H1 (cell line): ENCODE data around the gene TET1. TPM values are rescaled to one million over a fixed set of nuclear protein-coding genes. Genes with fewer than 3 reads are reported as not detected.
"Not testable (repeated sequence)": the region's sequence is repeated elsewhere in the genome, so short reads cannot be mapped to it uniquely, and the experiment has no call there.

ENCODE experiments used
- CTCF ChIA-PET: fragments of 300-600 bp; sonication (Branson Sonifier 250); formaldehyde crosslinking; loops from one replicate; lab custom pipeline; 2021; ENCODE audit not compliant: partially characterized antibody; lab: Charles Lee
- POLR2A ChIA-PET: fragments of 300-600 bp; sonication (Branson Sonifier 250); formaldehyde crosslinking; loops from one replicate; lab custom pipeline; 2021; ENCODE audit warnings: inconsistent platforms; ENCODE audit not compliant: partially characterized antibody; lab: Charles Lee
- DNase-seq, 2 experiments: peaks; one replicate each; pipeline versions ENCODE4 v3.0.0 to v3.0.0-alpha.2; 2010 to 2022; ENCODE audit warnings: low spot score in 2 of 2, low read depth in 1 of 2, mixed read lengths in 1 of 2
- FAIRE-seq: peaks from 2 replicates; lab custom pipeline; 2011; peaks lifted over from hg19 to GRCh38; lab: Jason Lieb, UNC
- H2AFZ ChIP-seq: 2 replicates; pipeline ENCODE4 v1.8.1; 2012; ENCODE audit warnings: low read length, inconsistent platforms
- H2AK5ac ChIP-seq: 2 replicates; pipeline ENCODE4 v1.6.1; 2013; ENCODE audit warnings: low read depth, low read length
- H2BK120ac ChIP-seq: replicated peaks from 2 replicates; pipeline ENCODE3; 2013; ENCODE audit warnings: low read depth, low read length, inconsistent platforms
- H2BK12ac ChIP-seq: 2 replicates; pipeline ENCODE4 v1.6.1; 2013; ENCODE audit warnings: low read depth, low read length
- H2BK15ac ChIP-seq: 2 replicates; pipeline ENCODE4 v1.6.1; 2013; ENCODE audit warnings: low read length
- H2BK20ac ChIP-seq: 2 replicates; pipeline ENCODE4 v1.6.1; 2013; ENCODE audit warnings: low read length
- H2BK5ac ChIP-seq: 2 replicates; pipeline ENCODE4 v1.6.1; 2013; ENCODE audit warnings: low read depth, low read length
- H3K14ac ChIP-seq: 2 replicates; pipeline ENCODE4 v1.6.1; 2013; ENCODE audit warnings: inconsistent platforms; ENCODE audit not compliant: insufficient read length
- H3K18ac ChIP-seq: 2 replicates; pipeline ENCODE4 v1.6.1; 2013; ENCODE audit warnings: low read length; ENCODE audit errors: extremely low read depth
- H3K23ac ChIP-seq: 2 replicates; pipeline ENCODE4 v1.6.1; 2013; ENCODE audit warnings: inconsistent platforms; ENCODE audit not compliant: insufficient read length
- H3K23me2 ChIP-seq: 2 replicates; pipeline ENCODE4 v1.6.1; 2013; ENCODE audit warnings: low read depth, low read length
- H3K27ac ChIP-seq: 2 replicates; pipeline ENCODE4 v1.6.1; 2011; ENCODE audit warnings: low read depth, low read length, inconsistent platforms
- H3K27me3 ChIP-seq, 4 experiments: replicated peaks in 1 of 4; 1 replicate in 1 of 4; 2 replicates in 3 of 4; pipeline versions ENCODE4 v1.6.1 to v1.8.1; 2011 to 2013; ENCODE audit warnings: low read length in 3 of 4, mild to moderate bottlenecking in 3 of 4, inconsistent platforms in 2 of 4, mixed read lengths in 2 of 4, moderate library complexity in 1 of 4; ENCODE audit not compliant: control insufficient read depth in 3 of 4, insufficient read depth in 3 of 4; ENCODE audit errors: extremely low read depth in 1 of 4
- H3K36me3 ChIP-seq, 4 experiments: 2 replicates each; pipeline versions ENCODE4 v1.6.1 to v1.8.1; 2011 to 2013; ENCODE audit warnings: mild to moderate bottlenecking in 4 of 4, low read length in 3 of 4, moderate library complexity in 2 of 4, control low read depth in 1 of 4, inconsistent platforms in 1 of 4; ENCODE audit not compliant: insufficient read depth in 4 of 4, control insufficient read depth in 2 of 4
- H3K4ac ChIP-seq: replicated peaks from 2 replicates; pipeline ENCODE3; 2013; ENCODE audit warnings: low read length, low read depth, mixed read lengths, inconsistent platforms; ENCODE audit not compliant: insufficient read length
- H3K4me1 ChIP-seq, 4 experiments: replicated peaks in 1 of 4; 1 replicate in 1 of 4; 2 replicates in 3 of 4; pipeline versions ENCODE4 v1.6.1 to v1.8.1; 2011 to 2013; ENCODE audit warnings: low read length in 3 of 4, inconsistent platforms in 2 of 4, mixed read lengths in 1 of 4; ENCODE audit not compliant: insufficient read depth in 4 of 4, control insufficient read depth in 3 of 4
- H3K4me2 ChIP-seq, 2 experiments: 2 replicates each; pipeline versions ENCODE4 v1.6.1 to v1.8.1; 2011 to 2013; ENCODE audit warnings: low read depth in 2 of 2, low read length in 2 of 2, control low read depth in 1 of 2, inconsistent platforms in 1 of 2, mild to moderate bottlenecking in 1 of 2; ENCODE audit not compliant: insufficient read depth in 1 of 2
- H3K4me3 ChIP-seq, 4 experiments: fragments of 200-600, 300-600 bp in 1 of 4; sonication (generic), shearing (Covaris generic), sonication (Bioruptor Twin) in 1 of 4; 2 replicates each; pipeline versions ENCODE4 v1.5.1 to v1.8.1; 2011 to 2016; ENCODE audit warnings: low read length in 4 of 4, low read depth in 3 of 4, control low read depth in 2 of 4, inconsistent platforms in 2 of 4, mild to moderate bottlenecking in 2 of 4, mixed read lengths in 1 of 4, moderate library complexity in 1 of 4; ENCODE audit not compliant: insufficient read depth in 2 of 4; ENCODE audit errors: extremely low read depth in 1 of 4
- H3K56ac ChIP-seq: replicated peaks from 2 replicates; pipeline ENCODE3; 2013; ENCODE audit warnings: low read depth, mild to moderate bottlenecking, mixed read lengths, low read length, inconsistent platforms; ENCODE audit not compliant: insufficient read length
- H3K79me1 ChIP-seq: 2 replicates; pipeline ENCODE4 v1.6.1; 2013; ENCODE audit warnings: low read depth, low read length, control low read depth
- H3K79me2 ChIP-seq, 2 experiments: 2 replicates each; pipeline versions ENCODE4 v1.6.1 to v1.8.1; 2012 to 2013; ENCODE audit warnings: low read length in 2 of 2, mild to moderate bottlenecking in 2 of 2, inconsistent platforms in 1 of 2; ENCODE audit not compliant: insufficient read depth in 2 of 2, control insufficient read depth in 1 of 2
- H3K9ac ChIP-seq, 4 experiments: replicated peaks in 1 of 4; 1 replicate in 1 of 4; 2 replicates in 3 of 4; pipeline versions ENCODE4 v1.6.1 to v1.8.1; 2011 to 2013; ENCODE audit warnings: low read depth in 3 of 4, low read length in 3 of 4, control low read depth in 2 of 4, mild to moderate bottlenecking in 2 of 4, moderate library complexity in 2 of 4, inconsistent platforms in 1 of 4; ENCODE audit errors: extremely low read depth in 1 of 4
- H3K9me3 ChIP-seq, 2 experiments: 2 replicates each; pipeline versions ENCODE4 v1.6.1 to v1.8.1; 2012 to 2013; ENCODE audit warnings: mild to moderate bottlenecking in 2 of 2, moderate library complexity in 2 of 2, control low read depth in 1 of 2, inconsistent platforms in 1 of 2, low read depth in 1 of 2, low read length in 1 of 2, mixed read lengths in 1 of 2; ENCODE audit not compliant: insufficient read depth in 2 of 2
- H4K20me1 ChIP-seq, 2 experiments: replicated peaks in 1 of 2; 2 replicates each; pipeline versions ENCODE3 to v1.8.1; 2011 to 2013; ENCODE audit warnings: inconsistent platforms in 2 of 2, low read length in 2 of 2, mild to moderate bottlenecking in 1 of 2; ENCODE audit not compliant: insufficient read depth in 2 of 2, control insufficient read depth in 1 of 2
- H4K5ac ChIP-seq: 2 replicates; pipeline ENCODE4 v1.6.1; 2013; ENCODE audit warnings: low read length, low read depth, mixed read lengths, inconsistent platforms; ENCODE audit not compliant: insufficient read length
- H4K8ac ChIP-seq: 2 replicates; pipeline ENCODE4 v1.8.0; 2013; ENCODE audit warnings: mild to moderate bottlenecking, moderate library complexity, low read length, inconsistent platforms; ENCODE audit not compliant: insufficient read depth; ENCODE audit errors: extremely low read depth
- H4K91ac ChIP-seq: replicated peaks from 2 replicates; pipeline ENCODE3; 2013; ENCODE audit warnings: low read length, mixed read lengths, inconsistent platforms; ENCODE audit not compliant: insufficient read length
- WGBS, 2 experiments: shearing (Covaris generic) in 1 of 2; methylation state at CpG; one replicate each; pipeline versions ENCODE4 v1.1.6 to v1.1.7; 2013 to 2015; ENCODE audit warnings: low lambda C conversion rate in 2 of 2, mixed read lengths in 2 of 2, inconsistent platforms in 1 of 2, low coverage in 1 of 2, missing lambda C conversion rate in 1 of 2; ENCODE audit not compliant: insufficient replicate concordance in 2 of 2, insufficient coverage in 1 of 2, insufficient read length in 1 of 2; ENCODE audit errors: extremely low coverage in 1 of 2, missing lambda C conversion rate in 1 of 2; 5-methylcytosine and 5-hydroxymethylcytosine counted together
- polyA plus RNA-seq, 7 experiments: library from polyadenylated mRNA; depleted of rRNA in 3 of 7; stranded (reverse) in 5 of 7; unstranded in 2 of 7; fragments of >200 nt in 5 of 7; fragments of 200-250 nt in 2 of 7; gene quantifications; 1 replicate in 5 of 7; 2 replicates in 1 of 7; 4 replicates in 1 of 7; pipeline versions ENCODE4 v1.2.1 to v1.2.3, GENCODE V29; 2011 to 2013; ENCODE audit warnings: missing spikeins in 2 of 7, mixed read lengths in 2 of 7
- total RNA-seq: library from RNA; stranded (reverse); fragmentation: NEBNext Ultra II Directional; extraction: Animal tissue kit (Norgen Biotek cat#: 25700); gene quantifications from 2 replicates; pipeline ENCODE4 v1.2.1, GENCODE V29; 2021

Gene TET1
- total and polyA plus RNA-seq, 2 of the 8 experiments (the other 6 are each of a cell fraction or from before 2014, with no cell fraction given): 15.2 to 69.3 TPM

DNA sequence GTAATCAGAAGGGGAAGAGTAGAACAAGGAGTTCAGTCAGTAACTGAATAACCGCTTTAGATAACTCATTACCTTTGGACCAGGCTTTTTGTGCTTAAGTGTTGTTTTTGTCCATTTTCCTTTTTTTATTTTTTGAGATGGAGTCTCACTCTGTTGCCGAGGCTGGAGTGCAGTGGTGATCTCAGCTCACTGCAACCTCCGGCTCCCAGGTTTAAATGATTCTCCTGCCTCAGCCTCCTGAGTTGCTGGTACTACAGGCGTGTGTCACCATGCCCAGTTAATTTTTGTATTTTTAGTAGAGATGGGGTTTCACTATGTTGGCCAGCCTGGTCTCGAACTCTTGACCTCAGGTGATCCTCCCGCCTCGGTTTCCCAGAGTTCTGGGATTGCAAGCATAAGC is 175.6 kb downstream of the TET1 start:
- not testable (repeated sequence) for H2AFZ ChIP-seq, H3K4me3 ChIP-seq, H4K20me1 ChIP-seq, H3K4me2 ChIP-seq, H3K14ac ChIP-seq, H4K5ac ChIP-seq, H2BK120ac ChIP-seq, H2BK15ac ChIP-seq, H3K27ac ChIP-seq, H3K23ac ChIP-seq, H4K8ac ChIP-seq, H2AK5ac ChIP-seq, H3K4me1 ChIP-seq, H3K9me3 ChIP-seq, H3K23me2 ChIP-seq, H3K79me1 ChIP-seq, H4K91ac ChIP-seq, DNase-seq, H3K56ac ChIP-seq, H3K4ac ChIP-seq, H3K27me3 ChIP-seq, FAIRE-seq, H2BK12ac ChIP-seq, H2BK5ac ChIP-seq, H3K9ac ChIP-seq, H3K18ac ChIP-seq, H2BK20ac ChIP-seq
- POLR2A ChIA-PET: interaction anchor here (0.8 to 2.4 kb wide), 5 partner anchors 8 to 20 kb away, joined by 3 to 10 read pairs (median 5); no protein-coding TSS in a partner anchor
- peaks cover 0 to 49% of the 10 kb centered on the region in 2 experiments; a peak in 2 of 4 replicates for H3K79me2 ChIP-seq
- CTCF ChIA-PET: interaction anchor here (1.0 kb wide), 1 partner anchor 9 kb away, joined by 3 read pairs; no protein-coding TSS in a partner anchor
- peaks cover 26 to 99% (median 65%) of the 10 kb centered on the region in 4 experiments for H3K36me3 ChIP-seq
- 93% methylated on average over 7 of the region's 7 CpGs; no CpG with 5 or more reads in 1 of the 2 experiments for WGBS, 2 experiments

DNA sequence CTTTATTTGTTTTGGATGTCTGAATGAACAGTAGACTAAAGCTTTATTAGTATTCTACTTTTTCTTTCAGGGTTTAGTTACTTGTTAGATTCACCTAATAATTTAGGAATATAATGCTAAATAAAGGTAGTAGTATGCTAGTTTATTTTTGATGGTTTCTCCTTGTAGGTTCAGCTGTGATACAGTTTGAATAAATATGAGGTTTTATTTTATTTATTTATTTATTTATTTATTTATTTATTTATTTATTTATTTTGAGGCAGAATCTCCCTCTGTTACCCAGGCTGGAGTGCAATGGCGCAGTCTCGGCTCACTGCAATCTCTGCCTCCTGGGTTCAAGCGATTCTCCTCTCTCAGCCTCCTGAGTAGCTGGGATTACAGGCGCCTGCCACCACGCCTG is 180.5 kb downstream of the TET1 start:
- not testable (repeated sequence) for H3K9me3 ChIP-seq, H3K27me3 ChIP-seq, H2AK5ac ChIP-seq, H2BK15ac ChIP-seq, H3K79me1 ChIP-seq, H2BK12ac ChIP-seq, H2BK5ac ChIP-seq, H3K27ac ChIP-seq, FAIRE-seq, H3K4me1 ChIP-seq, H2BK120ac ChIP-seq, H4K91ac ChIP-seq, H3K4ac ChIP-seq, H4K20me1 ChIP-seq, H2AFZ ChIP-seq, H3K18ac ChIP-seq, H2BK20ac ChIP-seq, H3K23ac ChIP-seq, H3K14ac ChIP-seq, H3K23me2 ChIP-seq, H3K4me2 ChIP-seq, H3K4me3 ChIP-seq, H3K9ac ChIP-seq, H4K5ac ChIP-seq, DNase-seq, H3K79me2 ChIP-seq, H3K56ac ChIP-seq, H4K8ac ChIP-seq
- POLR2A ChIA-PET: interaction anchor here (0.6 to 1.4 kb wide), 4 partner anchors 10 to 15 kb away, joined by 3 to 4 read pairs (median 3); no protein-coding TSS in a partner anchor
- CTCF ChIA-PET: interaction anchor here (1.5 kb wide), 1 partner anchor 13 kb away, joined by 3 read pairs; no protein-coding TSS in a partner anchor
- 97% methylated on average over 5 of the region's 5 CpGs; no CpG with 5 or more reads in 1 of the 2 experiments for WGBS, 2 experiments
- H3K36me3 ChIP-seq: peaks cover 25 to 96% (median 66%) of the 10 kb centered on the region in 4 experiments
